22Rv1 (cell line): ENCODE measurements around the gene COL4A2.

Experiments used
- H3K27ac ChIP-seq: fragments of 450-650 bp; 2 replicates; pipeline ENCODE4 v1.5.1; 2017
- ZFX ChIP-seq: fragments of 450-650 bp; IDR thresholded peaks from 2 replicates; pipeline ENCODE4 v1.6.1; 2017; ENCODE audit warnings: antibody characterized with exemption, borderline replicate concordance
- TF ChIP-seq, protein P1 (sequence below): fragments of 450-650 bp; IDR thresholded peaks from 2 replicates; pipeline ENCODE4 v1.5.1; 2017; ENCODE audit warnings: mild to moderate bottlenecking

Gene COL4A2

DNA sequence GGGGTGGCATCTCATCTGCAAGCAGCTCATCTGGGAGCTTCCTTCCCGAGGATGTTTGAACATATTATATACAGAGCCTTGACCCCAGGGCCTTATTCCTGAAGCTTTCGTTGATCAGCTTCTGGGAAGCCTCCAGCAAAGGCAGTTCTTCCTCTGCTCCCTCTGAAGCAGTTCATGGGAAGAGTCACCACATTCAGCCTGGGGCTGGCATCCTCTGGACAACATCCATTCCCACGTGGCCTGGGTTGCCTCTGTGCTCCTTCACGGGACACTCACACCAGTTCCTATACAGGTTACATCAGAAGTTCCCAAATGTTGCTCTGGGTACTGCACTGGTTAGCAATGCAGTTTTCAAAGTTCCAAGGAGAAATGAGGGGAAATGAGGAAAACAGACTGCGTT is 29.6 kb downstream of the COL4A2 start:
- no peak overlapping the region for H3K27ac ChIP-seq
- TF ChIP-seq, protein P1, sequence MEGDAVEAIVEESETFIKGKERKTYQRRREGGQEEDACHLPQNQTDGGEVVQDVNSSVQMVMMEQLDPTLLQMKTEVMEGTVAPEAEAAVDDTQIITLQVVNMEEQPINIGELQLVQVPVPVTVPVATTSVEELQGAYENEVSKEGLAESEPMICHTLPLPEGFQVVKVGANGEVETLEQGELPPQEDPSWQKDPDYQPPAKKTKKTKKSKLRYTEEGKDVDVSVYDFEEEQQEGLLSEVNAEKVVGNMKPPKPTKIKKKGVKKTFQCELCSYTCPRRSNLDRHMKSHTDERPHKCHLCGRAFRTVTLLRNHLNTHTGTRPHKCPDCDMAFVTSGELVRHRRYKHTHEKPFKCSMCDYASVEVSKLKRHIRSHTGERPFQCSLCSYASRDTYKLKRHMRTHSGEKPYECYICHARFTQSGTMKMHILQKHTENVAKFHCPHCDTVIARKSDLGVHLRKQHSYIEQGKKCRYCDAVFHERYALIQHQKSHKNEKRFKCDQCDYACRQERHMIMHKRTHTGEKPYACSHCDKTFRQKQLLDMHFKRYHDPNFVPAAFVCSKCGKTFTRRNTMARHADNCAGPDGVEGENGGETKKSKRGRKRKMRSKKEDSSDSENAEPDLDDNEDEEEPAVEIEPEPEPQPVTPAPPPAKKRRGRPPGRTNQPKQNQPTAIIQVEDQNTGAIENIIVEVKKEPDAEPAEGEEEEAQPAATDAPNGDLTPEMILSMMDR, result no peak
- no peak for TF ChIP-seq ZFX

DNA sequence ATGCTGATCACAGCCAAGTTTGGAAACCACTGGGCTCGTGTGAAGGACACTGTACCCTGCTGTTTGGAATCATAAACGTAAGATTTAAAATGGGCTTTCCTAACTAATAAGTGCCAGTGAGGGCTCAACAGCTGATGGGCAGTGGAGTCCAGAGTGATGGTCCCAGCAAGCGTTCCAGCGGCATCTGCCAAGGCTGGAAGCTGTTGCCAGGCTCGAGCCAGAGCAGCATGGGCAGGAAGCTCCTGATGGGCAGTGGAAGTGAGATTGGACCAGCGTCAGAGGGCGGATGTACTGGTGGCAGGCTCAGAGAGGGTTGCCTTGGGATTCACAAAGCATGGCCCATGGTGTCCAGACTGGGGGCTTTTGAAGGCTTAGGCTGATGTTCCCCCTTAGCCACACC is 30.2 kb downstream of the COL4A2 start:
- H3K27ac ChIP-seq, result no peak overlapping the region
- TF ChIP-seq, protein P1, result no peak
- TF ChIP-seq ZFX, result no peak

DNA sequence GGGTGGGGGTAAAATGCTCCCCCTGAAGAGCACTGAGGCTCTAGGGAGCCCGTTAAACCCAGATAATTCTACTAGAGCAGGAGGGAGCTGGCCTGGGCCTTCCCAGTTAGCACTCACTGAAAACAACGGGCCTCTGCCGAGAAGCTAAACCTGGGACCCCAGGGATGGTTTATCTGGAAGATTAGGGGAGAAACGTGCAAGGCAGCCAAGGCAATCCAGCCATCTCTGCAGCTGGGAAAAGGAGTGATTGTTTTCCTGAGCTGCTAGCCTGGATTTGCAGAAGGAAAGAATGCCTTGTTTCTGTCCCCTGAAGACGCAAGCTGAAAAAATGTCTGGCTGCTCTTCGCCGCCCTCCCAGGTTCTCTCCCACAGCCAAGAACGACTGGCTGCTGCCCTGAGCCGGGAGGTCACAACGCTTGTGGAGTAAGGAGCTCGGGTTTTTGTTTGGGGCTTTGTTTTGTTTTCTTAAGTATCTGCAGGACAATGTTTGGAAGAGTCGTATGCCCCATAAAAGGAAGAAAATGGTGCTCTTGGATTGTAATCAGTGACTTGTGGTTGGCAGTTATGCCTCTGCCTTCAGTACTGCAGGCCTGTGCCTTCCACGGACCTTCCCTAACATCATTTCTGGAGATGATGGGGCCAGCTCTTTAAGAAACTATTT is 31.5 kb downstream of the COL4A2 start:
- no peak for TF ChIP-seq ZFX
- TF ChIP-seq, protein P1, result no peak

DNA sequence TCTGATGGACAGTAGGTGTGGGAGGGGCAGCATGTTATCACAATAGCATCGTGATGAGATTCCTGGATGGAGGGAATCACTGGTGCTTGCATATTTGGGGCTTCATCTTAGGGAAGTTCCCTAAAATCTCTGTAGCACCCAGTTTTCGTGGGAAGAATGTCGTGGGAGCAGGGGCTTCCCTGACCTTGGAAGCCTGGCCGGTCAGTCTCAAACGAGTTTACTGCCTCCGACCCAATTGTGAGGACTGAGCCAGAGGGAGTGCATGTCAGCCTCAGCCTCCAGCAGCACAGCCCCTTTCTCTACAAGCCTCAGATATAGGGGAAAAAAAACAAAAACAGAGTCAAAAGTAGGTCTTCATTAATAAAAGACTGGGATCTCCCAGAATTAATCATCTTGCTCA is 32.2 kb downstream of the COL4A2 start:
- TF ChIP-seq ZFX, result no peak
- TF ChIP-seq, protein P1, result no peak
- no peak overlapping the region for H3K27ac ChIP-seq

More for the DNA sequence above, 31.5 kb downstream of the COL4A2 start:
- no peak overlapping the region for H3K27ac ChIP-seq

DNA sequence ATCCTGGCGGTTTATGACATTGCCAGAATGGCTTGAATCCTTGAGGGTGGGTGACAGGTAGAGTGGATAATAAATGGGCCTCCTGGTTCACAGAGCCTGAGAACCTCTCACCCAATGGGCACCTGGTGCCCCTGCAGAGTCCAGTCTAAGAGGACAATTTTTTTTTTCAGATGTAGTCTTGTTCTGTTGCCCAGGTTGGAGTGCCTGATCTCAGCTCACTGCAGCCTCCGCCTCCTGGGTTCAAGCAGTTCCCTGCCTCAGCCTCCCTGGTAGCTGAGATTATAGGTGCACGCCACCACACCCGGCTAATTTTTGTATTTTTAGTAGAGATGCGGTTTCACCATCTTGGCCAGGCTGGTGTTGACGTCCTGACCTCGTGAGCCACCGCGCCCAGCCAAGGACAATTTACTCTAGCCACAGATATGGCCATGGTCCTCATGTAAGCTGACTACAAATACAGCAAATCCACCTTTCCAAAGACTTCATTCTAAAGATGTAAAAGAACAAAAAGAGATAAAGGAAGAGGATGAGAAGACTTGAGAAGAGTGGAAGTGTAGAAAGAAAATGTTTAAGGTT is 33.0 kb downstream of the COL4A2 start:
- no peak for TF ChIP-seq ZFX
- TF ChIP-seq, protein P1, result no peak
- H3K27ac ChIP-seq, result no peak overlapping the region

DNA sequence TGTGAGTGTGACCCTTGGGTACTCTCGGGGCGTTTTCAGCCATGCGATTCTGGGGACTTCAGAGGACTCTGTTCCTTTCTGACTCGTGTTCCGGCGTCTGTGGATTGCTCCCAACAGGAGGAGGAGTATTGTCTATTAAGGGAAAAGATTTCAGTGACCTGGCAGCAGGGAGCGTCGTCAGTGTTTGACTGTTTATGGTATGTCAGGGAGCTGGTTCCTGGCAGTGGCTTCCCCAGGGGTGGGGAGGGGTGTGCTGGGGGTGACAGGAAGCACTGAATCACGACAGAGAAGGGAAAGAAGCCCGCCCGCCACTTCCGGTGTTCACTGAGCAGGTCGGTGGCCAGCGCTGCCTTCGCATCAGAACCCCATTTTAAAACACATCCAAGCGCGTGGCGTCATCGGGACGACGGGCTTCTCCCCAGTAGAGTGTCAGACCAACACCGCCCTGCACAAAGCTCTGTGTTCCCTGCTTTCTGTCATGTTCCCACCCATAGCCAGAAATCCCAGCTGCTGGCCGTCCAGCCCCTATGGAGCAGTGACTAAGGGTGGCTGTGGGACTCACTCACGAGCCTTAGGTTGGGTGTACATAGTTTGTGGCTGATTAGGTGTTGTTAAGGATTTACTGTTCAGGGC is 33.8 kb downstream of the COL4A2 start:
- no peak overlapping the region for H3K27ac ChIP-seq

More for the DNA sequence above, 33.8 kb downstream of the COL4A2 start:
- TF ChIP-seq, protein P1, result no peak
- no peak for TF ChIP-seq ZFX
